ENCODE results near the gene GMPPA. TPM values are rescaled to one million over a fixed set of nuclear protein-coding genes. Genes with fewer than 3 reads are reported as not detected.

GMPPA gene
- total RNA-seq, 1 donor from 2014 or later: 36.0 TPM

- no peak overlapping the region for H3K27ac Mint-ChIP-seq
- H3K9me3 Mint-ChIP-seq: no peaks in the 10 kb centered on the region
- H3K27me3 Mint-ChIP-seq (ENCODE audit: low read depth): peaks cover 79% of the 10 kb centered on the region
- H3K4me1 Mint-ChIP-seq: peaks cover 24% of the 10 kb centered on the region
- DNase-seq (ENCODE audit: low spot score in 2 of 2, unreplicated experiment in 2 of 2): no peak
- TF ChIP-seq CTCF (IDR thresholded peaks at IDR 0.05; ENCODE audit: unreplicated experiment): no peak
- H3K4me3 Mint-ChIP-seq: no peak overlapping the region
- no peaks in the 10 kb centered on the region for H3K36me3 Mint-ChIP-seq
These were observed 28.3 kb downstream of the GMPPA start for GRCh38 chr2:219527076-219527394.

GRCh38 chr2:219527472-219527871 lies 28.8 kb downstream of the GMPPA start:
- no peaks in the 10 kb centered on the region for H3K36me3 Mint-ChIP-seq
- no peak for DNase-seq (ENCODE audit: low spot score in 2 of 2, unreplicated experiment in 2 of 2)
- no peak overlapping the region for H3K27ac Mint-ChIP-seq
- no peaks in the 10 kb centered on the region for H3K9me3 Mint-ChIP-seq
- H3K4me1 Mint-ChIP-seq: peaks cover 23% of the 10 kb centered on the region
- TF ChIP-seq CTCF (IDR thresholded peaks at IDR 0.05; ENCODE audit: unreplicated experiment): no peak
- no peak overlapping the region for H3K4me3 Mint-ChIP-seq
- H3K27me3 Mint-ChIP-seq (ENCODE audit: low read depth): peaks cover 80% of the 10 kb centered on the region

GRCh38 chr2:219530048-219530963 lies 31.6 kb downstream of the GMPPA start:
- no peak overlapping the region for H3K27ac Mint-ChIP-seq

GRCh38 chr2:219531639-219532377 lies 33.1 kb downstream of the GMPPA start:
- peaks cover 56% of the 10 kb centered on the region for H3K27me3 Mint-ChIP-seq (ENCODE audit: low read depth)
- no peak overlapping the region for H3K27ac Mint-ChIP-seq
- DNase-seq (ENCODE audit: low spot score in 2 of 2, unreplicated experiment in 2 of 2): no peak
- no peaks in the 10 kb centered on the region for H3K36me3 Mint-ChIP-seq
- H3K9me3 Mint-ChIP-seq: no peaks in the 10 kb centered on the region
- no peak overlapping the region for H3K4me3 Mint-ChIP-seq
- no peak for TF ChIP-seq CTCF (IDR thresholded peaks at IDR 0.05; ENCODE audit: unreplicated experiment)
- peaks cover 4% of the 10 kb centered on the region for H3K4me1 Mint-ChIP-seq

More at GRCh38 chr2:219530048-219530963, 31.6 kb downstream of the GMPPA start:
- Mint-ChIP-seq H3K27me3 (ENCODE audit: low read depth) (peaks cover 70% of the 10 kb centered on the region), H3K9me3 (no peaks in the 10 kb centered on the region), H3K36me3 (no peaks in the 10 kb centered on the region), H3K4me1 (peaks cover 17% of the 10 kb centered on the region), H3K4me3 (no peak overlapping the region)
- peak; percentile 89 for TF ChIP-seq CTCF (IDR thresholded peaks at IDR 0.05; ENCODE audit: unreplicated experiment)
- peak; percentile 91 to 97 for DNase-seq (ENCODE audit: low spot score in 2 of 2, unreplicated experiment in 2 of 2)

- H3K27me3 Mint-ChIP-seq (ENCODE audit: low read depth): peaks cover 51% of the 10 kb centered on the region
- DNase-seq (ENCODE audit: low spot score in 2 of 2, unreplicated experiment in 2 of 2): no peak
- no peak overlapping the region for H3K27ac Mint-ChIP-seq
- no peak for TF ChIP-seq CTCF (IDR thresholded peaks at IDR 0.05; ENCODE audit: unreplicated experiment)
- H3K9me3 Mint-ChIP-seq: no peaks in the 10 kb centered on the region
- peaks cover under 1% of the 10 kb centered on the region for H3K4me1 Mint-ChIP-seq
- H3K36me3 Mint-ChIP-seq: no peaks in the 10 kb centered on the region
- no peak overlapping the region for H3K4me3 Mint-ChIP-seq
These were observed 33.6 kb downstream of the GMPPA start for GRCh38 chr2:219532378-219532649.

Measured in mesothelial cell of epicardium (in vitro differentiated cells).